HG02885 (cell line): ENCODE results near the gene PTPRT.

Source experiments
- ATAC-seq: cut with Tn5 transposase; IDR thresholded peaks from one replicate; pipeline ENCODE4 v1.9.1; 2021; ENCODE audit warnings: mild to moderate bottlenecking; ENCODE audit not compliant: unreplicated experiment, poor library complexity

The PTPRT gene

DNA sequence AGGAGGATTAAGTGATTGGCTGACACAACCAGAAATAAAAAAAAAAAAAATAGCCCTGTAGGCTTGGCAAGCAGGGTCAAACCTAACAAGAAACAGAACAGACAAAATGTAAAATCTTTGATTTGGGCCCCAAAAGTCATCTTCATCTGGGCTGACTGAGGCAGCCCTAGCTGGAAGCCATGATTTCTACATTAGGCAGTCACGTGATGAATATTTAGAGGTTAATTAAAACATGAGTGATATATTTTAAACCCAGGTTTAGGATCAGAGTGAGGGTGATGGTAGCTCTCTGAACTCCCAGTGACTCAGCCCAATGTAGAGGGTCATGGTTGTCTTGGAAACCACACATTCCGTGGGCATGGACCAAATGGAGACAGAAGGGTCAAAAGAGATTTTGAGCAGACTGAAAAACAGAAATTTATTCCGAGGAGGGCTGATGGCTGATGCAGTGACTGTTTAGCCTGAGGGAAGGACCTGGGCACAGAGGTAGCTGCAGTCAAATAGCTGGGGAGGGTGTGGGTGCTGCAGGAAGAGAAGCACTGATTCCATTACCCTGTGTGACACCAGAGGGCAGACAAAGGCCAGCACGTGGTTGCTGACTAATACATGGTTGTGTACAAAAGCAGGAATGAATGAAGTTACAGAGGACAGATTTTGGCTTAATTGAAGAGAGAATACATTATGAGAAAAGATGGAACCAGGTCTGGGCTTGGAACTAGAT lies 998.4 kb downstream of the PTPRT start:
- no peak for ATAC-seq

DNA sequence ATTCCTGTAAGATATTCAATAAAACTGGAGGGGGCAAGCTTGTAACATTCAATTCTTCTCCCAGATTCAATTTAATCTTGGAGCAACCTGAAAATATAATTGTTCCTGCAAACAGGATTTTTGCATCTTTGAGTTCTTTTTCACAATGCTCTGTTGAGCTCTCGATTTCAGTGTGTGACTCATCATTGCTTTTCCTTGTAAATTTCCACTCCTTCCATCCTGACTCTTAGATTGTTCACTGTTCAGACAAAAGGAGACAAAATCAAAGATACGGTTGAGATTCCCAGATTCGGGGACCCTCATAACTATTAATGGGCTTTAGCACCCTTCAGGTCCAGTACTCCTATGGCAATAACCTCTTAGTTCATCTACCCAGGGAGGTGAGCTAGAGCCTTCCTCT lies 999.6 kb downstream of the PTPRT start:
- no peak for ATAC-seq

DNA sequence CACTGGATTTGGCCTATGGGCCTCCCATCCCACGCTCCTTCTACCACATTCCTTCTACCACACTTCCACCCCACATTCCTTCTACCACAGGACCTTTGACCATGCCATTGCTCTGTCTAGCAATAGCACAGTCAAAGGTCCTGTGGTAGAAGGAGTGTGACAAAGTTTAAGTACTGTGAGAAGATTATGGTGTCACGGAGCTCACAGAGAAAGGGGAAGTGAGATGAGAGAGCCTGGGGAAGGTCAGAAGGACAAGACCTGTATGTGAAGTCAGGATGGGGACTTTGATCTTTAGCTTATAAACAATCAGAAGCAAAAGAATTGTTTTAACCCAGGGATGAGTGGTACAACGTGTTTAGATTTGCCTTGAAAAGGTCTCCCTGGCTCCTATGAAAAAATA lies 1003.4 kb downstream of the PTPRT start:
- ATAC-seq: no peak

GRCh38 chr20:42183147-42183546 lies 1006.6 kb downstream of the PTPRT start:
- ATAC-seq: no peak

GRCh38 chr20:42181064-42181463 lies 1008.6 kb downstream of the PTPRT start:
- no peak for ATAC-seq

- no peak for ATAC-seq
Measured at GRCh38 chr20:42179768-42180167, 1009.9 kb downstream of the PTPRT start.

DNA sequence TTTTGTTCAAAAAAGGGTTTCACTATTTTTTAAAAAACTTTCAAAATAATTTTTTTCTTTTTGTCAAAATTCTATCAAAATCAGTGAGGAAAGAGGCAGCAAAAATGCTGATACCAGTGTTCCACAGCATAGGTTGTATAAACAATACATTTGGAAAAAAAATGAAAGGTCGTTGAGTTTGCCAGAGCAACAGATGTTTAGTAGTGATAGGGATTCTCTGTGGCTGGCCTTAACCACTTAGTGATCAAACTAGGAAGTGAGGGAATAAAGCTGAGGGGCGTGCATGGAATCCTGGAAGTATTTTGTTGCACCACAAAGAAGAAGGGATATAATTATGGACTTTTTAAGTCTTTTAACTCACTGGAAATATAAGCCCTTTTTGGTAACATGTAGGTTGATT lies 1016.3 kb downstream of the PTPRT start:
- no peak for ATAC-seq

- ATAC-seq: no peak
Measured at GRCh38 chr20:42164121-42164890, 1025.4 kb downstream of the PTPRT start.

DNA sequence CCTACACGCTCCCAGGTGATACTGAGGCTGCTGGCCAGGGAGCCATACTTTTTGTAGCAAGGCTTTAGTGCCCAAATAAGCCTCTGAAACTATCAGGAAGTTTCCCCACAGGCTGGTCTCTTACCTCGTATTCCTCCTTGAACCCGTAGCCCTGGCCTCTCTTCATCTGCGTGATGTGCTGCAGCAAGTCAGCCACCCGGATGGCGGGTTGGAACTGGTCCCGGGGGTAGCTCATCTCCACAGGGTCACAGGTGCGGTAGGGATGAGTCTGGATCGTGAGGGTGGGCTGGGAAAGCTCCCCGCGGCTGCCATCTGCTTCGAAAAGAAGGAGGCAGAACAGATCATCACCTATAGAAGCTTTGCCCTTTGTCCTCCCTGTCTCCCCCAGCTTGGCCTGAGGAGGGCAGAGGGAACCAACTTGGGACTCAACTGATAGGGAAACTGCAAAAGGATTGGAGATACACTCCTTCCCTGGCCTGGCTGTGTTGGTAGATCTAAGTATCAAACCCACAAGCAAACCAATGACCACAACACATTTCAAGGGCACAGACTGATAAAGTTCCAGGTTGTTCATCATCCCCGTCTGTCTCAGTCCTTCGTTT lies 1028.4 kb downstream of the PTPRT start:
- ATAC-seq: no peak

- no peak for ATAC-seq
Measured at GRCh38 chr20:42159808-42160207, 1029.9 kb downstream of the PTPRT start.

DNA sequence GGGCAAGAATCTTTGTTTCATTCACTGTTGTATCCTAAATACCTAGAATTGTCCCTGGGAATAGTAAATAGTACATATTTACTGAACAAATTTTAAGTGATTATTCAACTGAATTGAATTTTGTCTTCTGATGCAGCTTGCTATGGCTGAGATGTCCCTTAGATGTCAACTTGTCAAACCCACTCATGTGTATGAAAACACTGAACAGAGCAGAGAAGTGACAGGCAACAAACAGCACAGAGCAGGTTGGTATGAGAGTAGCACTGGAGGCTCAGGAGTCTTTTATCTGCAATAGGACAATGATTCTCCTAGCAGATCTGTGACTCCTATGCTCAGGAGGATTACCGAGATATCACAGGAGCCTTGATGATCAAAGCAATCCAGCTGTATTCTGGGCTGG lies 1031.4 kb downstream of the PTPRT start:
- no peak for ATAC-seq

DNA sequence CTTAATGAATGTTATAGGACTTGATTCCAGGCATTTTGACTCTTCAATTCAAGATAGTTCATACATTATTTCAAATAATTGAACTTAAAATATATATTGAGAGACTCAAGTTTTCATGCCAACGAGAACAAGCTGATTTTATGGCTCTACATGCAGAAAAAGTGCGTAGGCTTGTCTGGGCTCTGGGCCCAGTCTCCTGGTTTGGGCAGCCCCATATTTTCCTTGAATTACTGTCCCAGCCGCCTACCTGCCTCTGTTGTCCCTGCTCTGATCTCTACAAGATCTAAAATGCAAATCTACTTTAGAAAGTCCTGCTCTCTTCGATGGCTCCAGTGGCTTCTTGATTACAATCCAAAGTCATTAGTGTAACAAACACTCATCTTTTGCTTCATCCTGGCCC lies 1034.1 kb downstream of the PTPRT start:
- ATAC-seq: no peak

- ATAC-seq: no peak
Measured at GRCh38 chr20:42152575-42152974, 1037.1 kb downstream of the PTPRT start.

GRCh38 chr20:42150230-42150629 lies 1039.5 kb downstream of the PTPRT start:
- ATAC-seq: no peak

- no peak for ATAC-seq
Measured at GRCh38 chr20:42138729-42139128, 1051.0 kb downstream of the PTPRT start.

- no peak for ATAC-seq
Measured at GRCh38 chr20:42134265-42135098, 1055.2 kb downstream of the PTPRT start.

DNA sequence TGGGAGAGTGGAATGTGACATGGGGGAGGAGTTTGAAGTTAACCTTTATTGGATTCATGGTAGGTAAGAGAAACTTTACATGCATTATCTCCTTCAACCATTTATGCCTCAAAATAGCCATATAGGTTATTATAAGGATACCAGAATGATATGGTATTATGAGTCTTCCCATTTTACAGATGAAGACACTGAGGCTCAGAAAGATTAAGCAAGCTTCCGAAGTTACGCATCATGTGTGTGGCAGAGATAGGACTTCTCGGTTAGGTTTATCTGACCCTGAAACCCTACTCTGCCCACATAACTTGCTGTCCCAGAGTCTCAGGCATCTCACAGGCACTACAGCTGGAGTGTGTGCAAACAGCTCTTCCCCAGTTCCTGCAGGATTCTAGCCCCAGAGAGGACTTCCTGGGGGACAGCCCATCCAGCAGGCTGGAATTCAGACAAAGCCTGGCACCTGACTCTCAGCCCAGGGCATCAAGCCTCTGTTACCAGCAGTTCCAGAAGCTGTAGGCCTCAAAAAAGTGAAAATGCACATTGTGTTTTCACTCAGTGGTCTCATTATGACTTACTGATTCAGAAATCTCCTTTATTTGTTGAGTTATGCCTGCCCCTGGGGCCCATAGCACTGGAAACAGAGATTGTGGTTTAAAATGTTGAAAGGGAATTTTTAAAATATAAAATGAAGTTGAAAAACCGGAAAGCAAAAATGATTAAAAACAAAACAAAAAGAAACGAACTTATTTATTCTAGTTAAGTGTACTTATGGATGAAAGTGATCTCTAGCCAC lies 1058.7 kb downstream of the PTPRT start:
- ATAC-seq: no peak

DNA sequence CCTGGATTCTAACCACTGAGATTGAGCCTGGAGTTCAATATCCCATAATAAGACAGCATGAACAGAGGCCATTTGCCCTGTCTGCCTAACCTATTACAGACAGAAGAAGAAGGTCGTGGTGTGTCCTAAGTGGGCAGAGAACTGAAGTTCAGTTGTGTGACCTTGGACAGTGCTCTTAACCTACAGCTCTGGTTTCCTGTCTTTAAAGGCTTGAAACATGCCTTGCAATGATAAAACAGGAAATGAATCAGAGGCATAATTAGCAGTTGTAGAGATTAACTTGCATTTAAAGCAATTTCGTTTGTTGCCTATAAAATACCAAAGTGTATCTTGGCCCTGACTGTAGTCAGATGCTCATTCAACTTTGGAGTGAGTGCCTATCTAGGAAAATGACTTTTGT lies 1064.3 kb downstream of the PTPRT start:
- no peak for ATAC-seq

GRCh38 chr20:42123981-42124473 lies 1065.7 kb downstream of the PTPRT start:
- ATAC-seq: no peak
